Measurements from ENCODE around the gene AOC2. TPM values are rescaled to one million over a fixed set of nuclear protein-coding genes. Genes with fewer than 3 reads are reported as not detected.

AOC2 gene
- total and polyA plus RNA-seq, 10 of the 15 experiments (the other 5 are each of a cell fraction or from before 2014, with no cell fraction given): 0.08 to 1.9 (median 0.62) TPM

GRCh38 chr17:42845918-42846593 is 1.7 kb downstream of the AOC2 start:
- ChIA-PET RAD21 (ENCODE audit: unreplicated experiment) (interaction anchor here (1.4 to 1.5 kb wide), 2 partner anchors 83 to 152 kb away, joined by 4 to 5 read pairs; partner anchors contain the start of gene RPL27), SMC1A (ENCODE audit: uncharacterized antibody, unreplicated experiment) (interaction anchor here (0.6 to 1.3 kb wide), 4 partner anchors 77 to 219 kb away, joined by 3 to 4 read pairs (median 3); partner anchors contain the start of gene RPL27), CTCF (interaction anchor here (0.9 to 4.7 kb wide), 3 partner anchors 11 to 152 kb away, joined by 3 to 38 read pairs (median 5); partner anchors contain the start of gene RPL27), POLR2A (no interaction called here)
- Histone ChIP-seq H3K79me2 (ENCODE audit: control insufficient read depth, insufficient read depth, low read length) (no peaks in the 10 kb centered on the region), H3K27ac (ENCODE audit: control insufficient read depth, insufficient read depth) (no peak overlapping the region), H3K9ac (ENCODE audit: control insufficient read depth, insufficient read depth, low read length) (no peak overlapping the region), H4K20me1 (ENCODE audit: control insufficient read depth, insufficient read depth) (no peaks in the 10 kb centered on the region), H3K4me3 (no peak overlapping the region), H3K27me3 (replicated peaks in 1 of 2; ENCODE audit: control insufficient read depth in 2 of 2, insufficient read depth in 2 of 2, low read length in 1 of 2) (no peaks in the 10 kb centered on the region), H3K9me3 (replicated peaks; ENCODE audit: control insufficient read depth, insufficient read depth, low read length) (no peaks in the 10 kb centered on the region), H3K4me1 (ENCODE audit: control insufficient read depth, insufficient read depth, low read length) (no peaks in the 10 kb centered on the region; the same call in 1 of the 2 replicates), H3K36me3 (ENCODE audit: control insufficient read depth in 2 of 2, insufficient read depth in 2 of 2, low read length in 1 of 2) (peaks cover 14 to 22% of the 10 kb centered on the region in 2 experiments), H3K4me2 (ENCODE audit: control insufficient read depth, insufficient read depth) (no peak overlapping the region), H2AFZ (ENCODE audit: control insufficient read depth, low read depth, low read length) (no peak overlapping the region)
- TF ChIP-seq ZBTB4 (CRISPR knock-in tag; IDR thresholded peaks at IDR 0.05): no peak
- TF ChIP-seq CREB1 (IDR thresholded peaks at IDR 0.05; ENCODE audit: low read depth): 0 out of 2 replicates have a peak, but pooled peaks have one; percentile 6
- ATAC-seq (peak; percentile 71), FAIRE-seq (no peak), DNase-seq (ENCODE audit: low read depth, low spot score) (no peak)
- WGBS (ENCODE audit: insufficient coverage, insufficient replicate concordance, low lambda C conversion rate, missing lambda C conversion rate): 13% methylated on average over 7 of the region's 7 CpGs
- intact Hi-C loops (cut with micrococcal nuclease; ENCODE audit: unreplicated experiment): loop anchor here (10.0 kb wide), 1 partner anchor 149 kb away; the partner anchor contains the start of gene RPL27
- in situ Hi-C loops (cut with MboI): no loop called here
- BruUV-seq (replicated peaks): no TSS peak

All from GM12878 (cell line).